Upper lobe of left lung (tissue), 6 donors: ENCODE results near the gene CDR2L. TPM values are rescaled to one million over a fixed set of nuclear protein-coding genes. Genes with fewer than 3 reads are reported as not detected.

Experiments used
- ATAC-seq, 2 donors: fragments of 200-7000 bp; cut with Tn5 transposase; one replicate each; pipeline ENCODE4 v1.9.1; 2022; ENCODE audit warnings: mild to moderate bottlenecking in 2 of 2, moderate library complexity in 2 of 2; ENCODE audit not compliant: low FRiP score in 2 of 2
- DNase-seq, 2 donors: peaks; one replicate each; pipeline ENCODE4 v3.0.0-alpha.2; 2019 to 2020
- H3K27ac ChIP-seq, 4 donors: fragments of 200-600 bp; sonication (generic); one replicate each; pipeline ENCODE4 v1.5.1; 2016 to 2019
- H3K27me3 ChIP-seq, 4 donors: fragments of 200-600 bp; sonication (generic); one replicate each; pipeline ENCODE4 v1.5.1; 2017 to 2019
- H3K36me3 ChIP-seq, 4 donors: fragments of 200-600 bp; sonication (generic); one replicate each; pipeline ENCODE4 v1.5.1; 2016 to 2019
- H3K4me1 ChIP-seq, 4 donors: fragments of 200-600 bp; sonication (generic); one replicate each; pipeline ENCODE4 v1.5.1; 2018 to 2019
- H3K4me3 ChIP-seq, 4 donors: fragments of 200-600 bp; sonication (generic); one replicate each; pipeline ENCODE4 v1.5.1; 2017 to 2019; ENCODE audit warnings: mild to moderate bottlenecking in 2 of 4, moderate library complexity in 1 of 4
- H3K9me3 ChIP-seq, 4 donors: fragments of 200-600 bp; sonication (generic); one replicate each; pipeline ENCODE4 v1.5.1; 2018 to 2019
- EP300 ChIP-seq, 4 donors: sonication (generic); formaldehyde crosslinking; IDR thresholded peaks; one replicate each; pipeline ENCODE4 v1.5.1; 2017; ENCODE audit warnings: antibody characterized with exemption in 4 of 4, control low read depth in 2 of 4
- POLR2A ChIP-seq, 4 donors: fragments of 450-650 bp; IDR thresholded peaks; one replicate each; pipeline ENCODE4 v1.5.1; 2016 to 2017; ENCODE audit warnings: antibody characterized with exemption in 4 of 4, mild to moderate bottlenecking in 2 of 4
- POLR2AphosphoS5 ChIP-seq, 2 donors: sonication (generic); formaldehyde crosslinking; IDR thresholded peaks; one replicate each; pipeline ENCODE4 v1.5.1; 2017; ENCODE audit warnings: antibody characterized with exemption in 2 of 2
- WGBS, 2 donors: methylation state at CpG; one replicate each; pipeline ENCODE4 v1.1.5; 2017 to 2018; 5-methylcytosine and 5-hydroxymethylcytosine counted together
- total RNA-seq, 6 donors: library from RNA; depleted of rRNA in 4 of 6; stranded (reverse); fragments of >200 nt in 4 of 6; gene quantifications; one replicate each; pipeline versions ENCODE4 v1.1.0 to v1.2.1, GENCODE V29; 2016 to 2021
- TF ChIP-seq, protein P1 (sequence below), 6 experiments: fragments of 450-650 bp in 4 of 6; fragments of 200-600 bp in 2 of 6; sonication (generic) in 2 of 6; IDR thresholded peaks; one replicate each; pipeline ENCODE4 v1.5.1; 2016 to 2019; ENCODE audit warnings: antibody characterized with exemption in 6 of 6
- donor health status: DM: no; HTN: no; CAD: no; lungs with moderate emphysema.
- donor health status: DM: no; HTN: yes; CAD: no; lungs with severe emphysema.

CDR2L gene
- total RNA-seq, 6 donors from 2014 or later = 15.6 to 48.8 (median 24.7) TPM

DNA sequence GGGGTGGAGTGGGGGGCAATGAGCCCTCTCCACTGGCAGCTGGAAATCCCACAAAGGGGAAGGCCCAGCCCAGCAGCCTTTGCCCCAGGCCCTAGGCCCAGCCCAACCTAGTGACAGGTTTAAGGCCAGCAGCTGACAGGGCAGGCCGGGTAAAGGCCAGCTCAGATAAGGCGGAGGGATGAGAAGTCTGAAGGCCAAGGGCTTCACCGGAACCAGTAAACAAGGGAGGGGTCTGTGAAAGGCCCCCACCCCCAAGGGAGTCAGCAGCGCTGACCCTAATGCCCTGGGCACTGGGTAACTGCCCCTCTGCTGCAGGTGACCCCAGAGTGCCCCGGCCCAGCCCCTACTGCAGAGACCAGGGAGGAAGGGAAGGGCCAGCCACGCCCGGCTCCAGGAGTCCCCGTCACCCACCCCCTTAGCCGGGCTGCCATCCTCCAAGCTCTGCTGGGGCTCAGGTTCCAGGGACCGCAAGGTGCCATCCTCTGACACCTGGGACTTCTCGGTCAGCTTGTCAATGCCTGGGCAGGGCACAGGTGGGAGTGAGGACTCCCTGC is 34.2 kb upstream of the CDR2L start:
- Histone ChIP-seq H3K27me3 (no peaks in the 10 kb centered on the region), H3K9me3 (peaks cover 0 to 8% (median 0%) of the 10 kb centered on the region in 4 donors), H3K4me1 (no peaks in the 10 kb centered on the region), H3K36me3 (peaks cover 0 to 38% (median 1%) of the 10 kb centered on the region in 4 donors), H3K27ac (no peak overlapping the region), H3K4me3 (no peak overlapping the region)
- ATAC-seq = no peak
- DNase-seq = no peak
- 79 to 83% methylated on average over 6 to 11 of the region's 11 CpGs for WGBS, 2 donors
- TF ChIP-seq EP300 (IDR thresholded peaks at IDR 0.05) (no peak), POLR2A (IDR thresholded peaks at IDR 0.05) (no peak), POLR2AphosphoS5 (IDR thresholded peaks at IDR 0.05) (no peak)
- TF ChIP-seq, protein P1, sequence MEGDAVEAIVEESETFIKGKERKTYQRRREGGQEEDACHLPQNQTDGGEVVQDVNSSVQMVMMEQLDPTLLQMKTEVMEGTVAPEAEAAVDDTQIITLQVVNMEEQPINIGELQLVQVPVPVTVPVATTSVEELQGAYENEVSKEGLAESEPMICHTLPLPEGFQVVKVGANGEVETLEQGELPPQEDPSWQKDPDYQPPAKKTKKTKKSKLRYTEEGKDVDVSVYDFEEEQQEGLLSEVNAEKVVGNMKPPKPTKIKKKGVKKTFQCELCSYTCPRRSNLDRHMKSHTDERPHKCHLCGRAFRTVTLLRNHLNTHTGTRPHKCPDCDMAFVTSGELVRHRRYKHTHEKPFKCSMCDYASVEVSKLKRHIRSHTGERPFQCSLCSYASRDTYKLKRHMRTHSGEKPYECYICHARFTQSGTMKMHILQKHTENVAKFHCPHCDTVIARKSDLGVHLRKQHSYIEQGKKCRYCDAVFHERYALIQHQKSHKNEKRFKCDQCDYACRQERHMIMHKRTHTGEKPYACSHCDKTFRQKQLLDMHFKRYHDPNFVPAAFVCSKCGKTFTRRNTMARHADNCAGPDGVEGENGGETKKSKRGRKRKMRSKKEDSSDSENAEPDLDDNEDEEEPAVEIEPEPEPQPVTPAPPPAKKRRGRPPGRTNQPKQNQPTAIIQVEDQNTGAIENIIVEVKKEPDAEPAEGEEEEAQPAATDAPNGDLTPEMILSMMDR (IDR thresholded peaks at IDR 0.05) = no peak

DNA sequence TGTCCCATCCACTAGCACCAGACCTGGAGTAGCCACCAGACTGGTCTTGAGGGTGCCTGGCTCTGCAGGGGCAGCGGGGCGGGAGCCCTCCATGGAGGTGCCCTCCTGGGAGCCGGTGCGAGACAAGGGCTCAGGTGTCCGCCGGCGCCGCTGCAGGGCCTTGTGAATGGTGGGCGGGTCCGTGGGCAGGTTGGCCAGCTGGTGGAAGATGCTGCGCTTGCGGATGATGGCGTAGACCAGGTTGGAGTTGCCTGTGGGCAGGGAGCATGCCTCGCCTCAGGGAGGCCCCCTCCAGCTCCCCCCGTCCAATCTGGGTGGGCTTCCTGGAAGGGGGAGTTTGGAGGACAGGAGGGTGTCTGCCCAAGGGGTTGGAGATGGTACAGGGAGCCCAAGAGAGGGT is 33.3 kb upstream of the CDR2L start:
- no peak for TF ChIP-seq POLR2A (IDR thresholded peaks at IDR 0.05)
- no peak for TF ChIP-seq POLR2AphosphoS5 (IDR thresholded peaks at IDR 0.05)
- TF ChIP-seq, protein P1 (IDR thresholded peaks at IDR 0.05) = no peak
- no peak for TF ChIP-seq EP300 (IDR thresholded peaks at IDR 0.05)
- Histone ChIP-seq H3K4me3 (no peak overlapping the region), H3K4me1 (no peaks in the 10 kb centered on the region), H3K9me3 (peaks cover 0 to 8% (median 0%) of the 10 kb centered on the region in 4 donors), H3K36me3 (peaks cover 0 to 41% (median 1%) of the 10 kb centered on the region in 4 donors), H3K27ac (no peak overlapping the region), H3K27me3 (no peaks in the 10 kb centered on the region)
- WGBS, 2 donors = 83 to 92% methylated on average over 5 to 15 of the region's 15 CpGs
- no peak for ATAC-seq
- DNase-seq = no peak

DNA sequence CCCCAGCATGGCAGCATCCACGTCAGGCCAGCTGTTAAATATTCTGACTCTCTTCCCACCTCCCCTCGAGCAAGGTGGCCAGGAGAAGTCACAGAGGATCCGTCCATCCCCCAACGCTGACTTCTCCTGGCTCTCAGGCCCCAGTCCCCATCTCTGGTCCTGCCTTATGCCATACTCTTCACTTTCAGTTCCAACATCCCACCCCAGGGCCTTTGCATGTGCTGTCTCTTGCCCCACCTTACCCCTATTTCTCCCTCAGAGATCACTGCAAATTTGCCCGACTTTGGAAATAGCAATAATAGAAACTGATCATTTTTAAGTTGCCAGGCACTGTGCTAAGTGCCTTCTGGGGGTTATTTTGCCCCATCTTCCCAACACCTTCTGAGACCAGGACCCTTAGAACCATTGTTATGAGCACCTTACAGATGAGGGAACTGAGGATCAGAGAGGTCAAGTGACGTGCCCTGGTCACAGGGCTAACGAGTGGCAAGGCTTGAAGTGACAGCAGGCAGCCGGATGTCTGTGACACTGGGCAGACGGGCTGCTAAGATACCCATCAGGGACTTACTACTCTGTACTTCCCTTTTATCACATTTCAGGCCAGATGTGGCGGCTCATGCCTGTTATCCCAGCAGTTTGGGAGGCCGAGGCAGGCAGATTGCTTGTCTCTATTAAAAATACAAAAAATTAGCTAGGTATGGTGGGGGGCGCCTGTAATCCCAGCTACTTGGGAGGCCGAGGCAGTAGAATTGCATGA is 32.6 kb upstream of the CDR2L start:
- DNase-seq (no peak), ATAC-seq (no peak)
- WGBS, 2 donors = 68 to 70% methylated on average over 13 of the region's 13 CpGs
- H3K36me3 ChIP-seq = peaks cover 0 to 43% (median 5%) of the 10 kb centered on the region in 4 donors
- H3K27ac ChIP-seq = no peak overlapping the region
- H3K4me3 ChIP-seq = no peak overlapping the region
- no peak for TF ChIP-seq EP300 (IDR thresholded peaks at IDR 0.05)
- TF ChIP-seq POLR2A (IDR thresholded peaks at IDR 0.05) = no peak
- TF ChIP-seq, protein P1 (IDR thresholded peaks at IDR 0.05) = no peak
- no peak for TF ChIP-seq POLR2AphosphoS5 (IDR thresholded peaks at IDR 0.05)
- no peaks in the 10 kb centered on the region for H3K4me1 ChIP-seq
- H3K9me3 ChIP-seq = peaks cover 0 to 8% (median 0%) of the 10 kb centered on the region in 4 donors
- no peaks in the 10 kb centered on the region for H3K27me3 ChIP-seq

DNA sequence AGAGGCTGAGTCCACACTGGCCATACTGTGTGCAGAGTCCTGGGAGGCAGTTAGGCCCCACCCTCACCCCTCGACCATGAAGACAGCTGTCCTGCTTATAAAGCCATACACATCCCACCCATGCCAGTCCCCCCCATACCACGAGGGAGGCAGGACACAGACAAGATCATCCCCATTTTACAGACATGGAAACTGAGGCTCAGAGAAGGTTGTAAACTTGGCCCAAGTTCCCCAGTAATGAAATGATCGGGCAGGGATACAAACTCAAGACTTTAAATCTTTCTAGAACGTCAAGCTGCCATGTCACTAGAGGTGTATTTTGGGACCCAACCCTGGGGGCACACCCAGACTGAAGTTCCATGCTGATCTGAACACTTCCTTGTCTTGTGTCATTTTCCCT is 31.3 kb upstream of the CDR2L start:
- peaks cover 0 to 1% (median under 1%) of the 10 kb centered on the region in 4 donors for H3K4me1 ChIP-seq
- no peaks in the 10 kb centered on the region for H3K27me3 ChIP-seq
- peaks cover 0 to 52% (median 5%) of the 10 kb centered on the region in 4 donors for H3K36me3 ChIP-seq
- no peak overlapping the region for H3K27ac ChIP-seq
- ATAC-seq (no peak), DNase-seq (no peak)
- WGBS, 2 donors = 80 to 85% methylated on average over 3 to 4 of the region's 4 CpGs
- H3K4me3 ChIP-seq = no peak overlapping the region
- no peak for TF ChIP-seq EP300 (IDR thresholded peaks at IDR 0.05)
- no peak for TF ChIP-seq POLR2AphosphoS5 (IDR thresholded peaks at IDR 0.05)
- TF ChIP-seq POLR2A (IDR thresholded peaks at IDR 0.05) = no peak
- TF ChIP-seq, protein P1 (IDR thresholded peaks at IDR 0.05) = no peak
- peaks cover 0 to 8% (median 0%) of the 10 kb centered on the region in 4 donors for H3K9me3 ChIP-seq
